K562 (cell line): ENCODE measurements around the gene AP3B2. TPM values are rescaled to one million over a fixed set of nuclear protein-coding genes. Genes with fewer than 3 reads are reported as not detected.

ENCODE experiments used
- ID3 ChIP-seq, 2 experiments: fragments of 250-450 bp in 1 of 2; fragments of 450-650 bp in 1 of 2; sonication (Bioruptor Pico) in 1 of 2; IDR thresholded peaks; 2 replicates each; pipeline versions ENCODE4 v1.6.1 to v1.8.0; 2016 to 2021; ENCODE audit warnings: mild to moderate bottlenecking in 2 of 2, moderate library complexity in 2 of 2, missing compliant biosample characterization in 1 of 2, missing genetic modification characterization in 1 of 2
- MEIS2 ChIP-seq: fragments of 450-650 bp; IDR thresholded peaks from 2 replicates; pipeline ENCODE4 v1.6.1; 2014; ENCODE audit warnings: mild to moderate bottlenecking; ENCODE audit not compliant: partially characterized antibody
- ZNF592 ChIP-seq: fragments of 450-650 bp; IDR thresholded peaks from 2 replicates; pipeline ENCODE4 v1.6.1; 2017; ENCODE audit warnings: antibody characterized with exemption, mild to moderate bottlenecking
- polyA plus RNA-seq, 8 experiments: library from polyadenylated mRNA; depleted of rRNA in 4 of 8; stranded (reverse) in 5 of 8; unstranded in 3 of 8; fragments of >200 nt; fragmentation: Nextera tagmentation in 2 of 8; fragmentation: Illumina TruSeq in 1 of 8; extraction: Ambion mirVana in 2 of 8; extraction: Trizol in 1 of 8; gene quantifications; 2 replicates each; pipeline versions ENCODE4 v1.2.1 to v1.2.3, GENCODE V29; 2011 to 2014; ENCODE audit warnings: inconsistent platforms in 1 of 8, missing spikeins in 1 of 8
- total RNA-seq, 7 experiments: library from RNA; depleted of rRNA in 6 of 7; stranded (reverse); fragments of >200 nt in 6 of 7; fragmentation: Illumina TruSeq in 2 of 7; extraction: Trizol in 2 of 7; gene quantifications; 2 replicates each; pipeline versions ENCODE4 v1.2.1 to v1.2.3, GENCODE V29; 2011 to 2021; ENCODE audit warnings: low replicate concordance in 1 of 7

Gene AP3B2
- total and polyA plus RNA-seq, 9 of the 15 experiments (the other 6 are each of a cell fraction or from before 2014, with no cell fraction given): 0.03 to 0.15 (median 0.10) TPM; not detected in 2

GRCh38 chr15:82647835-82648256 lies 61.8 kb downstream of the AP3B2 start (continued):
- TF ChIP-seq ID3 (CRISPR knock-in tag; IDR thresholded peaks at IDR 0.05) (no peak), ID3 (tag; IDR thresholded peaks at IDR 0.05) (no peak), ZNF592 (0 out of 2 replicates have a peak, but pooled peaks have one; percentile 3), MEIS2 (no peak)
- TF ChIP-seq, all 486 proteins: peak for 21
